Breast epithelium (tissue), 3 donors: ENCODE data around the gene ZNF217.
"Not testable (repeated sequence)": the region's sequence is repeated elsewhere in the genome, so short reads cannot be mapped to it uniquely, and the experiment has no call there.

Experiments
- POLR2A ChIP-seq: fragments of 450-650 bp; IDR thresholded peaks from one replicate; pipeline ENCODE4 v1.6.1; 2016; ENCODE audit warnings: antibody characterized with exemption, mild to moderate bottlenecking, moderate library complexity
- POLR2AphosphoS5 ChIP-seq, 3 donors: sonication (generic); formaldehyde crosslinking; IDR thresholded peaks; one replicate each; pipeline ENCODE4 v1.6.1; 2017; ENCODE audit warnings: antibody characterized with exemption in 3 of 3
- TF ChIP-seq, protein P1 (sequence below), 3 donors: fragments of 450-650 bp; IDR thresholded peaks; one replicate each; pipeline ENCODE4 v1.5.1; 2016 to 2017; ENCODE audit warnings: antibody characterized with exemption in 3 of 3, mild to moderate bottlenecking in 3 of 3, moderate library complexity in 3 of 3

DNA sequence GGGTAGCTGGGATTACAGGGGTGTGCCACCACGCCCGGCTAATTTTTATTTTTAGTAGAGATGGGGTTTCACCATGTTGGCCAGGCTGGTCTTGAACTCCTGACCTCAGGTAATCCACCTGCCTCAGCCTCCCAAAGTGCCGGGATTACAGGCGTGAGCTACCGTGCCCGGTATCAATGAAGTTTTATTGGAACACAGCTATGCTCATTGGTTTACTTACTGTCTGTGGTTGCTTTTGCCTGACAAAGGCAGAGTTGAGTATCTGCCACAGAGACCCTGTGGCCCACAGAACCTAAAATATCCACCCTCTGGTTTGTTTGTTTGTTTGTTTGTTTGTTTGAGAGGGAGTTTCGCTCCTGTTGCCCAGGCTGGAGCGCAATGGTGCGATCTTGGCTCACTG is 43.7 kb upstream of the ZNF217 start:
- TF ChIP-seq, protein P1, sequence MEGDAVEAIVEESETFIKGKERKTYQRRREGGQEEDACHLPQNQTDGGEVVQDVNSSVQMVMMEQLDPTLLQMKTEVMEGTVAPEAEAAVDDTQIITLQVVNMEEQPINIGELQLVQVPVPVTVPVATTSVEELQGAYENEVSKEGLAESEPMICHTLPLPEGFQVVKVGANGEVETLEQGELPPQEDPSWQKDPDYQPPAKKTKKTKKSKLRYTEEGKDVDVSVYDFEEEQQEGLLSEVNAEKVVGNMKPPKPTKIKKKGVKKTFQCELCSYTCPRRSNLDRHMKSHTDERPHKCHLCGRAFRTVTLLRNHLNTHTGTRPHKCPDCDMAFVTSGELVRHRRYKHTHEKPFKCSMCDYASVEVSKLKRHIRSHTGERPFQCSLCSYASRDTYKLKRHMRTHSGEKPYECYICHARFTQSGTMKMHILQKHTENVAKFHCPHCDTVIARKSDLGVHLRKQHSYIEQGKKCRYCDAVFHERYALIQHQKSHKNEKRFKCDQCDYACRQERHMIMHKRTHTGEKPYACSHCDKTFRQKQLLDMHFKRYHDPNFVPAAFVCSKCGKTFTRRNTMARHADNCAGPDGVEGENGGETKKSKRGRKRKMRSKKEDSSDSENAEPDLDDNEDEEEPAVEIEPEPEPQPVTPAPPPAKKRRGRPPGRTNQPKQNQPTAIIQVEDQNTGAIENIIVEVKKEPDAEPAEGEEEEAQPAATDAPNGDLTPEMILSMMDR (IDR thresholded peaks at IDR 0.05), result not testable (repeated sequence)
- not testable (repeated sequence) for TF ChIP-seq POLR2AphosphoS5 (IDR thresholded peaks at IDR 0.05); POLR2A
